T-cell (primary cell): Measurements from ENCODE around the gene AARSD1. TPM values are rescaled to one million over a fixed set of nuclear protein-coding genes. Genes with fewer than 3 reads are reported as not detected.
"Not testable (repeated sequence)": the region's sequence is repeated elsewhere in the genome, so short reads cannot be mapped to it uniquely, and the experiment has no call there.

ENCODE experiments used
- ATAC-seq, 4 experiments: fragments of 200-7000 bp in 3 of 4; fragments of 150-1000 bp in 1 of 4; cut with Tn5 transposase; replicated peaks in 1 of 4; 1 replicate in 3 of 4; 2 replicates in 1 of 4; pipeline ENCODE4 v1.10.0; 2021; ENCODE audit warnings: moderate library complexity in 3 of 4, mild to moderate bottlenecking in 2 of 4, moderate number of reproducible peaks in 1 of 4
- CTCF ChIA-PET, 2 donors: fragments of 300-600 bp; sonication (Branson Sonifier 250); formaldehyde crosslinking; loops; one replicate each; lab custom pipeline; 2022; ENCODE audit warnings: antibody characterized with exemption in 2 of 2; lab: Charles Lee
- POLR2A ChIA-PET, 2 donors: fragments of 300-600 bp; sonication (Branson Sonifier 250); formaldehyde crosslinking; loops; one replicate each; lab custom pipeline; 2022; ENCODE audit warnings: antibody characterized with exemption in 2 of 2; lab: Charles Lee
- DNase-seq, 35 experiments: peaks; one replicate each; pipeline versions ENCODE4 v3.0.0 to v3.0.0-alpha.2; 2013 to 2023
- H3K27ac ChIP-seq: one replicate; pipeline ENCODE4 v1.5.1; 2013; ENCODE audit warnings: low read length
- H3K27me3 ChIP-seq, 2 experiments: replicated peaks in 1 of 2; 1 replicate in 1 of 2; 2 replicates in 1 of 2; pipeline versions ENCODE4 v1.6.1 to v1.7.0; 2013; ENCODE audit warnings: low read length in 1 of 2, mixed read lengths in 1 of 2; ENCODE audit not compliant: control insufficient read depth in 2 of 2, insufficient read depth in 2 of 2; ENCODE audit errors: extremely low read depth in 1 of 2
- H3K36me3 ChIP-seq, 2 donors: 1 replicate in 1 of 2; 2 replicates in 1 of 2; pipeline versions ENCODE4 v1.6.1 to v1.7.0; 2013; ENCODE audit warnings: low read length in 1 of 2; ENCODE audit not compliant: control insufficient read depth in 2 of 2, insufficient read depth in 1 of 2; ENCODE audit errors: extremely low read depth in 1 of 2
- H3K4me1 ChIP-seq, 2 experiments: 1 replicate in 1 of 2; 2 replicates in 1 of 2; pipeline versions ENCODE4 v1.6.1 to v1.7.0; 2013; ENCODE audit warnings: low read length in 2 of 2, mixed read lengths in 1 of 2; ENCODE audit not compliant: insufficient read depth in 2 of 2, control insufficient read depth in 1 of 2; ENCODE audit errors: extremely low read depth in 1 of 2
- H3K4me3 ChIP-seq, 2 donors: 1 replicate in 1 of 2; 2 replicates in 1 of 2; pipeline versions ENCODE4 v1.5.1 to v1.7.0; 2013; ENCODE audit warnings: mild to moderate bottlenecking in 2 of 2, low read length in 1 of 2, moderate library complexity in 1 of 2; ENCODE audit not compliant: control insufficient read depth in 1 of 2; ENCODE audit errors: extremely low read depth in 1 of 2
- H3K9me3 ChIP-seq: 2 replicates; pipeline ENCODE4 v1.7.0; 2013
- H3K27ac Mint-ChIP-seq, 2 donors: one replicate each; pipeline ENCODE4 v1.8.0; 2020 to 2021; ENCODE audit warnings: mild to moderate bottlenecking in 2 of 2, mixed read lengths in 2 of 2
- H3K27me3 Mint-ChIP-seq, 2 donors: one replicate each; pipeline ENCODE4 v1.8.0; 2021 to 2022; ENCODE audit warnings: mixed read lengths in 2 of 2
- H3K36me3 Mint-ChIP-seq: one replicate; pipeline ENCODE4 v1.8.0; 2021; ENCODE audit warnings: mixed read lengths
- H3K4me1 Mint-ChIP-seq, 3 donors: one replicate each; pipeline ENCODE4 v1.8.0; 2020 to 2022; ENCODE audit warnings: mixed read lengths in 3 of 3, mild to moderate bottlenecking in 1 of 3
- H3K4me3 Mint-ChIP-seq, 3 donors: one replicate each; pipeline ENCODE4 v1.8.0; 2020 to 2022; ENCODE audit warnings: mild to moderate bottlenecking in 3 of 3, mixed read lengths in 3 of 3, moderate library complexity in 3 of 3
- H3K9me3 Mint-ChIP-seq, 3 donors: one replicate each; pipeline ENCODE4 v1.8.0; 2020 to 2022; ENCODE audit warnings: mixed read lengths in 3 of 3
- WGBS: methylation state at CpG from one replicate; pipeline ENCODE4 v1.1.5; 2013; ENCODE audit warnings: missing lambda C conversion rate; ENCODE audit not compliant: insufficient coverage; 5-methylcytosine and 5-hydroxymethylcytosine counted together
- total RNA-seq, 35 experiments: library from RNA in 6 of 35; stranded (reverse) in 6 of 35; fragments of 120-200 nt in 1 of 35; gene quantifications; one replicate each; pipeline versions ENCODE4 v1.2.1 to v1.2.4 and lab custom pipeline; 2013 to 2026

The AARSD1 gene
- total RNA-seq, 5 donors from 2014 or later (not counting 1 experiment from before 2014, with no cell fraction given), result 54.1 to 65.2 (median 60.0) TPM

DNA sequence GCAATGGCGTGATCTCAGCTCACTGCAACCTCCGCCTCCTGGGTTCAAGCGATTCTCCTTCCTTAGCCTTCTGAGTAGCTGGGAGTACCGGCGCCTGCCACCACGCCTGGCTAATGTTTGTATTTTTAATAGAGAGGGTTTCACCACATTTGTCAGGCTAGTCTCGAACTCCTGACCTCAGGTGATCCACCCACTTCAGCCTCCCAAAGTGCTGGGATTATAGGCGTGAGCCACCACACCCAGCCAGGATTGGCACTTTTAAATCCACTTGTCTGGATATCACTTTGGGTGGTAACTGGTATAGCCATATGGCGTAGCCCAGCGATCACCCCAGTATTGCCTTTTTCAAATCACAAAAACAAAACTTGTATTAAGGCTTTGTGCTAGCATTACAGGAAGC is 29.7 kb upstream of the AARSD1 start:
- peaks cover 16 to 38% of the 10 kb centered on the region in 2 donors for H3K36me3 ChIP-seq

GRCh38 chr17:42992872-42993271 is 28.6 kb upstream of the AARSD1 start:
- ChIA-PET CTCF (interaction anchor here in 1 of 2 donors (0.6 kb wide), 1 partner anchor 10 kb away, joined by 5 read pairs; no protein-coding TSS in a partner anchor), POLR2A (no interaction called here)
- peaks cover 5 to 9% (median 9%) of the 10 kb centered on the region in 3 donors for H3K4me1 Mint-ChIP-seq
- H3K9me3 Mint-ChIP-seq, result no peaks in the 10 kb centered on the region
- peaks cover 16 to 47% of the 10 kb centered on the region in 2 donors for H3K36me3 ChIP-seq
- no peak for ATAC-seq
- H3K36me3 Mint-ChIP-seq, result peaks cover 38% of the 10 kb centered on the region
- H3K9me3 ChIP-seq, result no peaks in the 10 kb centered on the region
- no peak for DNase-seq
- peaks cover 3 to 6% of the 10 kb centered on the region in 2 experiments for H3K4me1 ChIP-seq
- H3K27me3 ChIP-seq, result no peaks in the 10 kb centered on the region
- no peaks in the 10 kb centered on the region for H3K27me3 Mint-ChIP-seq
- H3K27ac Mint-ChIP-seq, result no peak overlapping the region
- no peak overlapping the region for H3K27ac ChIP-seq
- 98% methylated on average over 4 of the region's 5 CpGs for WGBS
- no peak overlapping the region for H3K4me3 Mint-ChIP-seq
- H3K4me3 ChIP-seq, result no peak overlapping the region

More for the DNA sequence above, 29.7 kb upstream of the AARSD1 start:
- H3K4me1 Mint-ChIP-seq, result peaks cover 11 to 17% (median 16%) of the 10 kb centered on the region in 3 donors
- H3K4me3 ChIP-seq, H3K27ac ChIP-seq, POLR2A ChIA-PET, H3K27me3 Mint-ChIP-seq, H3K27ac Mint-ChIP-seq, CTCF ChIA-PET, ATAC-seq, H3K9me3 ChIP-seq, H3K9me3 Mint-ChIP-seq, DNase-seq, H3K27me3 ChIP-seq, H3K4me3 Mint-ChIP-seq: not testable (repeated sequence)
- H3K36me3 Mint-ChIP-seq, result peaks cover 34% of the 10 kb centered on the region
- H3K4me1 ChIP-seq, result peaks cover 3 to 11% of the 10 kb centered on the region in 2 experiments
- WGBS, result 100% methylated on average over 1 of the region's 10 CpGs

GRCh38 chr17:42991471-42991870 is 27.2 kb upstream of the AARSD1 start:
- Histone ChIP-seq H3K4me3 (no peak overlapping the region), H3K27me3 (no peaks in the 10 kb centered on the region), H3K9me3 (no peaks in the 10 kb centered on the region), H3K36me3 (peaks cover 21 to 59% of the 10 kb centered on the region in 2 donors), H3K4me1 (no peaks in the 10 kb centered on the region), H3K27ac (no peak overlapping the region)
- ChIA-PET POLR2A (no interaction called here), CTCF (interaction anchor here in 1 of 2 donors (1.0 kb wide), 1 partner anchor 15 kb away, joined by 3 read pairs; no protein-coding TSS in a partner anchor)
- Mint-ChIP-seq H3K4me1 (peaks cover 0 to 6% (median 0%) of the 10 kb centered on the region in 3 donors), H3K4me3 (no peak overlapping the region), H3K27ac (no peak overlapping the region), H3K27me3 (no peaks in the 10 kb centered on the region), H3K9me3 (no peaks in the 10 kb centered on the region), H3K36me3 (peaks cover 43% of the 10 kb centered on the region)
- no peak for ATAC-seq
- DNase-seq, result no peak
- 100% methylated on average over 5 of the region's 6 CpGs for WGBS

DNA sequence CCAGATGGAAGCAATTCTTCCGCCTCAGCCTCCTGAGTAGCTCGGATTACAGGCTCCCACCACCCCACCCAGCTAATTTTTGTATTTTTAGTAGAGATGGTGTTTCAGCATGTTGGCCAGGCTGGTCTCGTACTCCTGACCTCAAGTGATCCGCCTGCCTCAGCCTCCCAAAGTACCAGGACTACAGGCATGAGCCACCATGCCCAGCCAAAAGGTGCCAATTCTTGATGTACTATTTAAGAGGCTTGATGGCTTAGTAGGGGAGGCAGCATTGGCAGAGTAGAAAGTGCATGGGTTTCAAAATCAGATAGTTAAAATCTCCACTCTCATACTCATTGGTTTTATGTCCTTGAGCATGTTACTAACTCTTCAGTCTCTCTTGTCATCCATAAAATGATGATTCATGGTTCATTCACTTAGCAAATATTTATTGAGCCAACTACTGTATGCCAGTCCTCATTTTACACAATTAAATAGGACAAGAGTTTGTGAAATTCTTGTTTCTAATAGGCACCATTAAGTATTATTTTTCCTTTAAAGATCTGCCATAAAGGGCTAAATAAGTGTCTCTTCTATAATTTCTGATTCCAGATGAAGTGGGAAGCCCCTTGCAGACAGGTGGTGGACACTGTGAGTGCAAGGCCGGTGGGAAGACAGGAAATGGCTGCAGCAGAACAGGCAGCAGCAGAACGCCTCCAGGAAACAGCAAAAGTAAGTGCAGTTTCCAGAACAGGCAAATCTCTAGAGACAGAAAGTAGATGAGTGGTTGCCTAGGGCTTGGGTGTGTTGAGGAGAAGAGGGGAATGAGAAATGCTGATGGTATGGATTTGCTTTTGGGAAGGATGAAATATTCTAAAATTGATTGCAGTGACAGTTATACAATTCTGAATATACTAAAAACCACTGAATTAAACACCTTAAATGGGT is 25.7 kb upstream of the AARSD1 start:
- DNase-seq (no peak), ATAC-seq (no peak)
- no peaks in the 10 kb centered on the region for H3K9me3 ChIP-seq
- H3K4me3 ChIP-seq, result no peak overlapping the region
- no peak overlapping the region for H3K27ac Mint-ChIP-seq
- no peaks in the 10 kb centered on the region for H3K9me3 Mint-ChIP-seq
- WGBS, result 79% methylated on average over 2 of the region's 6 CpGs
- H3K4me1 Mint-ChIP-seq, result peaks cover 2 to 9% (median 7%) of the 10 kb centered on the region in 3 donors
- ChIA-PET CTCF (no interaction called here), POLR2A (no interaction called here)
- H3K36me3 Mint-ChIP-seq, result peaks cover 52% of the 10 kb centered on the region
- no peaks in the 10 kb centered on the region for H3K27me3 Mint-ChIP-seq
- H3K4me3 Mint-ChIP-seq, result no peak overlapping the region
- no peaks in the 10 kb centered on the region for H3K4me1 ChIP-seq
- peaks cover 21 to 70% of the 10 kb centered on the region in 2 donors for H3K36me3 ChIP-seq
- no peak overlapping the region for H3K27ac ChIP-seq
- no peaks in the 10 kb centered on the region for H3K27me3 ChIP-seq

DNA sequence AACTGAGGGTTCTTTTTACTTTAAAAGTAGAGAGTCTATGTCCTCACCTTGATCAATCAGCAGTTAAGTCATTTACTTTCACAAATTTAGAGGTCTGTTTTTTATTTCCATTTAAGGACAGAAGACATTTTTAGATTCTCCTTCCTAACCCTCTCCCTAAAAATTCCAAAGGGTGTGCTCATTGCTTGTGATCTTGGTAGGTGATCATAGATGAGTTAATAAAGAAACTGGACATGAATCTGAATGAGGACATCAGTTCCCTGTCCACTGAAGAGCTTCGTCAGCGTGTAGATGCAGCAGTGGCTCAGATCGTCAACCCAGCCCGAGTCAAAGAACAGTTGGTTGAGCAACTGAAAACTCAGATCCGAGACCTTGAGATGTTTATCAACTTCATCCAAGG is 24.9 kb upstream of the AARSD1 start:
- Mint-ChIP-seq H3K9me3 (no peaks in the 10 kb centered on the region), H3K27me3 (no peaks in the 10 kb centered on the region), H3K27ac (no peak overlapping the region), H3K36me3 (peaks cover 52% of the 10 kb centered on the region), H3K4me1 (peaks cover 6 to 12% (median 12%) of the 10 kb centered on the region in 3 donors), H3K4me3 (no peak overlapping the region)
- ChIA-PET POLR2A (no interaction called here), CTCF (no interaction called here)
- Histone ChIP-seq H3K27me3 (no peaks in the 10 kb centered on the region), H3K9me3 (no peaks in the 10 kb centered on the region), H3K4me1 (no peaks in the 10 kb centered on the region), H3K4me3 (no peak overlapping the region), H3K27ac (no peak overlapping the region), H3K36me3 (peaks cover 21 to 70% of the 10 kb centered on the region in 2 donors)
- no peak for ATAC-seq
- no peak for DNase-seq
- 100% methylated on average over 5 of the region's 5 CpGs for WGBS

DNA sequence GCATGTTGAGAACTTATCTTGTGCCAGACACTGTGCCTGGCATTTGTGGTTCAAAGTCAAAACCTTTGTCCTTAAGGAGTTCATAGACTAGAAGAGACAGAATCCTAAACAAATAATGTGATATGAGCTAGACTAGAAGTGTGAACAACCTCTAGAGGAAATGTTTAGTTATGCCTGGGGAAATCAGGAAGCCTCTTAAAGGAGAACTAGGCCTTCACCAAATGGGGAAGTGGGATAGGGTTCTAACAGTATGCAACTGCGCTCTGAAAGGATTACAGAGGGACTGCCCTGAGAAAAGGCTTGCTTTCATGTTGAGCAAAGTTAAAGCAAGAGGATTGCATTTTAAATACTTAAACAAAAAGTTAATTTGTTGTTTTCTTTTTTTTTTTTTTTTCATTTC is 21.0 kb upstream of the AARSD1 start:
- H3K4me3 Mint-ChIP-seq, result no peak overlapping the region
- no peak overlapping the region for H3K4me3 ChIP-seq
- ChIA-PET CTCF (interaction anchor here in 1 of 2 donors (0.7 kb wide), 1 partner anchor 13 kb away, joined by 3 read pairs; the partner anchor contains the start of gene RPL27), POLR2A (interaction anchor here in 1 of 2 donors (0.6 kb wide), 1 partner anchor 23 kb away, joined by 4 read pairs; no protein-coding TSS in a partner anchor)
- H3K27me3 Mint-ChIP-seq, result no peaks in the 10 kb centered on the region
- no peaks in the 10 kb centered on the region for H3K9me3 ChIP-seq
- peaks cover 11 to 15% of the 10 kb centered on the region in 2 experiments for H3K4me1 ChIP-seq
- peaks cover 35% of the 10 kb centered on the region for H3K36me3 Mint-ChIP-seq
- no peak for ATAC-seq
- H3K27me3 ChIP-seq, result no peaks in the 10 kb centered on the region
- no peak overlapping the region for H3K27ac ChIP-seq
- H3K27ac Mint-ChIP-seq, result no peak overlapping the region
- peaks cover 25 to 33% (median 31%) of the 10 kb centered on the region in 3 donors for H3K4me1 Mint-ChIP-seq
- H3K9me3 Mint-ChIP-seq, result no peaks in the 10 kb centered on the region
- DNase-seq, result no peak
- peaks cover 7 to 48% of the 10 kb centered on the region in 2 donors for H3K36me3 ChIP-seq
- no CpG with 5 or more reads among the region's 1 CpG for WGBS
